ENCODE measurements around the gene FCRL4.
A peak's percentile ranks its signal among the peaks of the same experiment; 100 is the strongest.

FCRL4 gene

DNA sequence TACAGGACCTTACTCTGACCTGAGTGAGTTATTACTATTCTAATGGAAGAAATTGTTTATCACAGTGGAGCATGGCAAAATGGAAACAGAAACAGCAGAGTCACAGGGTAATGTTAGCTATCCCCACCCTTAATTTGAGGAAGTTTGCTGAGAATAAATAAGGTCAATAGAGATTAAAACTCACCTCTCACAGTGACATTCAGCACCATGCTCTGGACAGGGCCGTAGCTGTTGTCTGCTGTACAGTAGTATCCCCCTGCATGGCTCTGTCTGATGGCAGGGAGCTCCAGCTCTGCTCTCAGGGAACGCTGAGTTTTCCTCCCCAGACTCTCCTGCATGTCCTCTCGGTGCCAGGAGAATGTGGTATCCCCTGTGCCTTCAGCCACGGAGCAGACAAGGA is 11.9 kb downstream of the FCRL4 start:
- H3K9ac ChIP-seq (ENCODE audit: low read depth, low read length): no peak overlapping the region
- no peaks in the 10 kb centered on the region for H3K9me3 ChIP-seq (ENCODE audit: insufficient read depth, low read depth, low read length)
- H3K4me1 ChIP-seq (ENCODE audit: insufficient read depth, low read length): peaks cover 9% of the 10 kb centered on the region
- no peak overlapping the region for H3K27ac ChIP-seq (ENCODE audit: low read length)
- H3K36me3 ChIP-seq (ENCODE audit: insufficient read depth, low read depth, low read length): no peaks in the 10 kb centered on the region
- no peaks in the 10 kb centered on the region for H3K27me3 ChIP-seq (ENCODE audit: insufficient read depth, low read length)
- no peak overlapping the region for H3K4me3 ChIP-seq (ENCODE audit: low read length)

GRCh38 chr1:157584503-157584902 is 13.4 kb downstream of the FCRL4 start:
- Histone ChIP-seq H3K36me3 (ENCODE audit: insufficient read depth, low read depth, low read length) (no peaks in the 10 kb centered on the region), H3K9ac (ENCODE audit: low read depth, low read length) (no peak overlapping the region), H3K9me3 (ENCODE audit: insufficient read depth, low read depth, low read length) (no peaks in the 10 kb centered on the region), H3K27me3 (ENCODE audit: insufficient read depth, low read length) (no peaks in the 10 kb centered on the region), H3K4me1 (ENCODE audit: insufficient read depth, low read length) (peaks cover 9% of the 10 kb centered on the region), H3K27ac (ENCODE audit: low read length) (no peak overlapping the region), H3K4me3 (ENCODE audit: low read length) (no peak overlapping the region)

DNA sequence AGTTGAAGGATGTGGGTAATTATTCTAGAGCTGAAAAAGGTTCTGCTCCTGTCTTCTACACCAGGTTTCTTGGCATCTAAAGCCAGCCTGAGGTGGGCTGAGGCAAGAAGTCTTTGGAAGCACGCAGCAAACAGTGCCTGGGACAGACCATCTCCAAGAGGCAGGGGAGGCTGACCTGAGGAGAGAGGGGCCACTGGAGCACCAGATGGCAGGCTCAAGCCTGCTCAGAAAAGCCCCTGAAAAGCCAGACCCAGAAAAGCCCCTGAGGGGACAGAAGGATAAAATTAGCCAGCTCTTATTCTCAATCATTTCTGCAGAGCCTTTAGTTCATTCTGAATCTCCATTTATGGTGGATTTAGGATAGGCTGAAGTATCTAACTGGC is 17.1 kb downstream of the FCRL4 start:
- H3K27me3 ChIP-seq (ENCODE audit: insufficient read depth, low read length): no peaks in the 10 kb centered on the region
- H3K36me3 ChIP-seq (ENCODE audit: insufficient read depth, low read depth, low read length): no peaks in the 10 kb centered on the region
- no peaks in the 10 kb centered on the region for H3K9me3 ChIP-seq (ENCODE audit: insufficient read depth, low read depth, low read length)
- H3K4me3 ChIP-seq (ENCODE audit: low read length): no peak overlapping the region
- H3K4me1 ChIP-seq (ENCODE audit: insufficient read depth, low read length): no peaks in the 10 kb centered on the region
- H3K27ac ChIP-seq (ENCODE audit: low read length): no peak overlapping the region
- no peak overlapping the region for H3K9ac ChIP-seq (ENCODE audit: low read depth, low read length)

DNA sequence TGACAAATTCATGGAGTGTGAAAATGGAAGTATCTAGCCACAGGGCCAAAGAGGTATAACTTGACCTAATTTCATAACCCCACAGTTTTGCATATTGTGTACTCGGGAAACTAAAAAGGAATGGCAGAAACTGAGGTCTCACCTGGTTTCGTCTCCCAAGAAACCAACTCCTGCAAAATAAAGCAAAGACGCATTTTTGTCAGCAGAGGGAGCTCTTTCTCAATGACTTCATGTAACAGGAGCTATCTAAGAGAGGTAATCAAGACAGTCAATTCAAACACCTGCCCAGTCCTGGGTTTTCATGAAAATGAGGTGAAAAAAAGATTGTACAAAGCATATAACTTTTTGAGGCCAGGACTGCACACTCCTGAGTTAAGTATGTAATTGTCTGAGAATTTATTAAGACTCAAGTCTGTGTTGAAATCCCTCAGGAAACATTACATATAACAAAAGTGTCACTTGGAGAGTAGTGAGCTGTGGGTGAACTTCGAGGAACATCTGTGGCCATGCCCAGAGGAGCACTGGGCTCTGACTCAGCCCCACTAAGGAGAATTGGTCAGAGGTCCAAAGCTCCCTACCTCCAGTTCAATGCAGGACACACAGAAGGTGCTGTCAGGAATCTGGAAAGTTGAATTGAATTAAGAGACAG is 17.6 kb downstream of the FCRL4 start:
- no peaks in the 10 kb centered on the region for H3K9me3 ChIP-seq (ENCODE audit: insufficient read depth, low read depth, low read length)
- no peak overlapping the region for H3K9ac ChIP-seq (ENCODE audit: low read depth, low read length)
- H3K36me3 ChIP-seq (ENCODE audit: insufficient read depth, low read depth, low read length): no peaks in the 10 kb centered on the region
- no peak overlapping the region for H3K4me3 ChIP-seq (ENCODE audit: low read length)
- H3K27me3 ChIP-seq (ENCODE audit: insufficient read depth, low read length): no peaks in the 10 kb centered on the region
- no peak overlapping the region for H3K27ac ChIP-seq (ENCODE audit: low read length)
- no peaks in the 10 kb centered on the region for H3K4me1 ChIP-seq (ENCODE audit: insufficient read depth, low read length)

DNA sequence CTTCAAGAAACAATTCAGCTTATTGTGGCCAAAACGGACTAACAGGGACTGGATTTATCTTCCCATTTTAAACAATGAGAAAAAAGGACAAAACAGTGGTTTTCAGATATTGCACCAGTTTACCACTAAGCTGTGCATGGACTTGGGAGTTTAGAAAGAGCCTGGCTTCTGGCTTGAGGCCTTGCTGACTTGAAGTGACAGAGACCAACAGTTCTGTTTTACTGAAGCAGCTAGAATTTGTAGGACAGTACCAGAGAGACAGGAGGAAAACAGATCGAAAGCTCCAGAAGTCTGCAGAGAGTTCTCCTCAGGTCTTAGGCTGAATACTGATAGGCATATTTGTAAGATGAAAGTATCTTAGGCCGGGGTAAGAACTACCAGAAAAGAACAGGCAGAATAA is 20.5 kb downstream of the FCRL4 start:
- Histone ChIP-seq H3K36me3 (ENCODE audit: insufficient read depth, low read depth, low read length) (no peaks in the 10 kb centered on the region), H3K27ac (ENCODE audit: low read length) (no peak overlapping the region), H3K9me3 (ENCODE audit: insufficient read depth, low read depth, low read length) (no peaks in the 10 kb centered on the region), H3K4me1 (ENCODE audit: insufficient read depth, low read length) (no peaks in the 10 kb centered on the region), H3K9ac (ENCODE audit: low read depth, low read length) (no peak overlapping the region), H3K4me3 (ENCODE audit: low read length) (no peak overlapping the region), H3K27me3 (ENCODE audit: insufficient read depth, low read length) (no peaks in the 10 kb centered on the region)

- Histone ChIP-seq H3K9me3 (ENCODE audit: insufficient read depth, low read depth, low read length) (no peaks in the 10 kb centered on the region), H3K4me3 (ENCODE audit: low read length) (no peak overlapping the region), H3K36me3 (ENCODE audit: insufficient read depth, low read depth, low read length) (no peaks in the 10 kb centered on the region), H3K27ac (ENCODE audit: low read length) (no peak overlapping the region), H3K9ac (ENCODE audit: low read depth, low read length) (no peak overlapping the region), H3K27me3 (ENCODE audit: insufficient read depth, low read length) (no peaks in the 10 kb centered on the region), H3K4me1 (ENCODE audit: insufficient read depth, low read length) (no peaks in the 10 kb centered on the region)
Measured at GRCh38 chr1:157575744-157576143, 22.1 kb downstream of the FCRL4 start.

DNA sequence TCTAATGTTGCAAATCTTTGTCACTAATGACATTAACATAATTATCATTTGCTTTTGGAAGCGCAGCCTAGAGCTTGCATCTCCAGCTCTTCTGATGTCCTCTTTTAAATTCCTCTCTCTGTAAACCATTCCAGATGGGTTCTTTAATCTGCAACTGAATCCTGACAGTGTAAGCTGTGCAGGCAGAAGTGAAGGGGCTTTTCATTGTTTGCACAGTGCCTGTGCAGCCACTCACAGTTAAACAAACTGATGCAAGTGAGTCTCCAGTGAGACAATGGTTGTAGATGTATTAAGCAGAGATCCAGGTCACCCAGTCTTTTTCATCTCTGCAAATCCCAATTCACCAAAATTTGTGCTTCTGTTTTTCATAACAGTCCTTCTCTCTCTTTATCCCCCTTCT is 23.0 kb downstream of the FCRL4 start:
- Histone ChIP-seq H3K27me3 (ENCODE audit: insufficient read depth, low read length) (no peaks in the 10 kb centered on the region), H3K36me3 (ENCODE audit: insufficient read depth, low read depth, low read length) (no peaks in the 10 kb centered on the region)

DNA sequence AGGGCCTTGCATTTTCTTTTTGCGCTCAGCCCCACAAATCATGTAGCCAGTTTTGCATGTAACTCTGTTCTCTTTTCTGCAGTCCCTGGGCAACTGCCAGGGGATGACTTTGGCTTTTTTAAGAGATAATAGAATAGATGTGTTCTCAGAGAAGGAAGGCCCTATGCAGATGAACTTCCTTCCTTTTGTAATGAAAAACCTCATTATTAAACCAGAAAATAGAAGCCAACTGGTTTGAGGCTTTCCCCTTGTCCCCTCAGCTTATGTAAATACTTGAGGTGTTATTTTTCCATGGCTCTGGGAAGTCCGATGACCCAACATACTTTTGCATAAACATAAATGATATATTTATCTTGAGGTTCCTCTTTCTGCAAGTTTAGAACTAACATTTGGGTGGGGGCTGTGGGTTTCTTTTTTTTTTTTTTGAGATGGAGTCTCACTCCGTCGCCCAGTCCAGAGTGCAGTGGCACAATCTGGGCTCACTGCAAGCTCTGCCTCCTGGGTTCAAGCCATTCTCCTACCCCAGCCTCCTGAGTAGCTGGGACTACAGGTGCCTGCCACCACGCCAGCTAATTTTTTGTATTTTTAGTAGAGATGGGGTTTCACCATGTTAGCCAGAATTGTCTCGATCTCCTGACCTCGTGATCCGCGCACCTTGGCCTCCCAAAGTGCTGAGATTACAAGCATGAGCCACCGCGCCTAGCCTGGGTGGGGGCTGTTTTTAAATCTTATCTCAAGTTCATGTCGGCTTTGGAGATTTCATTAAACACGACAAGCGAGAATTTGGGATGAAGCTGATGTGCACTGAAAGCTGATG is 31.2 kb downstream of the FCRL4 start:
- no peak overlapping the region; the same call in 1 of the 2 replicates for H3K9ac ChIP-seq (ENCODE audit: low read depth, low read length)
- H3K4me1 ChIP-seq (ENCODE audit: insufficient read depth, low read length): peaks cover 14% of the 10 kb centered on the region; the same call in 1 of the 2 replicates

More for the DNA sequence above, 23.0 kb downstream of the FCRL4 start:
- no peak overlapping the region for H3K4me3 ChIP-seq (ENCODE audit: low read length)
- H3K4me1 ChIP-seq (ENCODE audit: insufficient read depth, low read length): no peaks in the 10 kb centered on the region
- no peaks in the 10 kb centered on the region for H3K9me3 ChIP-seq (ENCODE audit: insufficient read depth, low read depth, low read length)
- H3K27ac ChIP-seq (ENCODE audit: low read length): no peak overlapping the region
- H3K9ac ChIP-seq (ENCODE audit: low read depth, low read length): no peak overlapping the region

DNA sequence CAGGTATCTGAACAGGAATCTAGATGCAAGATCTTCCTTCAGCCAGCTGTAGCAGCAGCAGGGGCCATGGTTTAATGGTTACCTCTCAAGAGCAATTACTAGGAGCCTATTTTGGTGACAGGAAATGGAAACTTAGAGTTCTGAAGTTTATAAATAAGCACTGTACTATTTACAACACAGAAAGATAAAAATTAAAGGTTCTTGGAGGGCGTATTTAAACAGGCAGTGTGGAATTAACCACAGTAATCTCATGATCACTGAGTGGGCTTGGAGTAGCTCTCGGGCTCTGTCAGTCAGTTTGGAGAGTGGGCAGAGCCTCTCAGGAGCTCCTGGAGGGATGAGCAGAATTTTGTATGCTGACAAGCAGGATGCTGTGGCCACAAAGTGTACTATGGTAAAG is 35.4 kb downstream of the FCRL4 start:
- H3K9ac ChIP-seq (ENCODE audit: low read depth, low read length): no peak overlapping the region
- no peak overlapping the region for H3K4me3 ChIP-seq (ENCODE audit: low read length)
- H3K27ac ChIP-seq (ENCODE audit: low read length): no peak overlapping the region
- peaks cover 14% of the 10 kb centered on the region; the same call in 1 of the 2 replicates for H3K4me1 ChIP-seq (ENCODE audit: insufficient read depth, low read length)
- no peaks in the 10 kb centered on the region for H3K9me3 ChIP-seq (ENCODE audit: insufficient read depth, low read depth, low read length)
- H3K36me3 ChIP-seq (ENCODE audit: insufficient read depth, low read depth, low read length): no peaks in the 10 kb centered on the region
- H3K27me3 ChIP-seq (ENCODE audit: insufficient read depth, low read length): no peaks in the 10 kb centered on the region

More for the DNA sequence above, 31.2 kb downstream of the FCRL4 start:
- H3K27me3 ChIP-seq (ENCODE audit: insufficient read depth, low read length): no peaks in the 10 kb centered on the region
- H3K27ac ChIP-seq (ENCODE audit: low read length): peak overlapping the region; percentile 40
- no peaks in the 10 kb centered on the region for H3K9me3 ChIP-seq (ENCODE audit: insufficient read depth, low read depth, low read length)
- no peaks in the 10 kb centered on the region for H3K36me3 ChIP-seq (ENCODE audit: insufficient read depth, low read depth, low read length)
- H3K4me3 ChIP-seq (ENCODE audit: low read length): peak overlapping the region; percentile 12; the same call in 1 of the 2 replicates

DNA sequence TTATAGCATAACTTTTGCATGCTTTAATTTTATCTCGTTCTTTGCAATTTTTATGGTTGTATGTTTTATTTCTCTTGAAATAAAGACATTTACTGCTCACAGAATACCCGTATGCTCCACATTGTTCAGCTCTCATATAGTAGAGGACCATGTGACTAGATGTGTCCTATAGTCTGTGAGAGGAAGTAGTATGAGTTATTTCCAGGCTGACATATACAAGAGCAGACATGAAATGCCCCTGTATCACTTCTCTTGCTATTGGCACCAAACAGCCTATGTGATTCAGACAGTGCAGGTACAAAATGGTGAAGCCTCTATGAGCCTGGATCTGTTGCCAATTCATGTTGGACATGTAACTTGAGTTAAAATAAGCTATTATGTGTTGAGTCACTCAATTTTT is 39.8 kb downstream of the FCRL4 start:
- 0 out of 2 replicates have a peak, but pooled peaks cover 4% of the 10 kb centered on the region for H3K4me1 ChIP-seq (ENCODE audit: insufficient read depth, low read length)
- no peaks in the 10 kb centered on the region for H3K9me3 ChIP-seq (ENCODE audit: insufficient read depth, low read depth, low read length)

GRCh38 chr1:157551694-157552693 is 45.9 kb downstream of the FCRL4 start, which contains the start of gene FCRL5:
TSS of gene FCRL5 (minus strand) at chr1:157552515. CDS start at chr1:157552362, 153 bp downstream.
- Histone ChIP-seq H3K4me1 (ENCODE audit: insufficient read depth, low read length) (no peaks in the 10 kb centered on the region), H3K9ac (ENCODE audit: low read depth, low read length) (no peak within 1 kb of the TSS), H3K27ac (ENCODE audit: low read length) (no peak within 1 kb of the TSS), H3K36me3 (ENCODE audit: insufficient read depth, low read depth, low read length) (no peaks in the 10 kb centered on the region), H3K9me3 (ENCODE audit: insufficient read depth, low read depth, low read length) (no peaks in the 10 kb centered on the region), H3K4me3 (ENCODE audit: low read length) (no peak within 1 kb of the TSS), H3K27me3 (ENCODE audit: insufficient read depth, low read length) (no peaks in the 10 kb centered on the region)

More for the DNA sequence above, 39.8 kb downstream of the FCRL4 start:
- Histone ChIP-seq H3K27ac (ENCODE audit: low read length) (no peak overlapping the region), H3K9ac (ENCODE audit: low read depth, low read length) (no peak overlapping the region), H3K36me3 (ENCODE audit: insufficient read depth, low read depth, low read length) (no peaks in the 10 kb centered on the region), H3K27me3 (ENCODE audit: insufficient read depth, low read length) (no peaks in the 10 kb centered on the region), H3K4me3 (ENCODE audit: low read length) (no peak overlapping the region)
